Activated CD8-positive, alpha-beta T cell treated with anti-CD3 and anti-CD28 coated beads, Interleukin-2, amount 10 ng/mL, durations not matched to agents 7 days and 5 days (primary cell): Measurements from ENCODE around the gene C1orf94. TPM values are rescaled to one million over a fixed set of nuclear protein-coding genes. Genes with fewer than 3 reads are reported as not detected.
"Not testable (repeated sequence)": the region's sequence is repeated elsewhere in the genome, so short reads cannot be mapped to it uniquely, and the experiment has no call there.

Source experiments
- ATAC-seq: fragments of 150-1000 bp; cut with Tn5 transposase; one replicate; pipeline ENCODE4 v1.10.0; 2021; ENCODE audit warnings: moderate library complexity
- CTCF ChIA-PET: fragments of 350-600 bp; sonication (Branson Sonifier 250); formaldehyde crosslinking; loops from one replicate; lab custom pipeline; 2021; ENCODE audit warnings: antibody characterized with exemption; lab: Charles Lee
- POLR2A ChIA-PET: fragments of 350-600 bp; sonication (Branson Sonifier 250); formaldehyde crosslinking; loops from one replicate; lab custom pipeline; 2021; ENCODE audit warnings: antibody characterized with exemption; lab: Charles Lee
- DNase-seq: peaks from one replicate; pipeline ENCODE4 v3.0.0-alpha.2; 2020
- H3K27ac Mint-ChIP-seq: one replicate; pipeline ENCODE4 v1.8.0; 2021; ENCODE audit warnings: mild to moderate bottlenecking, mixed read lengths
- H3K27me3 Mint-ChIP-seq: one replicate; pipeline ENCODE4 v1.8.0; 2021; ENCODE audit warnings: low read depth, mixed read lengths
- H3K36me3 Mint-ChIP-seq: one replicate; pipeline ENCODE4 v1.8.0; 2021; ENCODE audit warnings: low read depth, mixed read lengths
- H3K4me1 Mint-ChIP-seq: one replicate; pipeline ENCODE4 v1.8.0; 2021; ENCODE audit warnings: low read depth, mixed read lengths
- H3K4me3 Mint-ChIP-seq: one replicate; pipeline ENCODE4 v1.8.0; 2021; ENCODE audit warnings: mild to moderate bottlenecking, mixed read lengths
- H3K9me3 Mint-ChIP-seq: one replicate; pipeline ENCODE4 v1.8.0; 2022; ENCODE audit warnings: mixed read lengths; ENCODE audit not compliant: insufficient read depth
- total RNA-seq, 2 experiments: library from RNA; stranded (reverse); gene quantifications; one replicate each; pipeline ENCODE4 v1.2.3, GENCODE V29; 2021

Gene C1orf94
- total RNA-seq, 2 experiments from 2014 or later, result not detected

GRCh38 chr1:34166625-34167361 lies 9.9 kb upstream of the C1orf94 start:
- ATAC-seq, result no peak
- Mint-ChIP-seq H3K27ac (no peak overlapping the region), H3K27me3 (peaks cover 58% of the 10 kb centered on the region), H3K9me3 (no peaks in the 10 kb centered on the region), H3K4me3 (no peak overlapping the region), H3K4me1 (peaks cover 12% of the 10 kb centered on the region), H3K36me3 (peaks cover 2% of the 10 kb centered on the region)
- no peak for DNase-seq
- ChIA-PET CTCF (no interaction called here), POLR2A (no interaction called here)

- no peak overlapping the region for H3K4me3 Mint-ChIP-seq
- POLR2A ChIA-PET, result no interaction called here
- CTCF ChIA-PET, result no interaction called here
- H3K4me1 Mint-ChIP-seq, result peaks cover 12% of the 10 kb centered on the region
- H3K27ac Mint-ChIP-seq, result no peak overlapping the region
- peaks cover 2% of the 10 kb centered on the region for H3K36me3 Mint-ChIP-seq
- no peaks in the 10 kb centered on the region for H3K9me3 Mint-ChIP-seq
- DNase-seq, result no peak
- ATAC-seq, result no peak
- peaks cover 54% of the 10 kb centered on the region for H3K27me3 Mint-ChIP-seq
Observed at GRCh38 chr1:34167389-34167788, 9.3 kb upstream of the C1orf94 start.

- DNase-seq (no peak), ATAC-seq (no peak)
- no peaks in the 10 kb centered on the region for H3K36me3 Mint-ChIP-seq
- peaks cover 22% of the 10 kb centered on the region for H3K27me3 Mint-ChIP-seq
- H3K4me1 Mint-ChIP-seq, result no peaks in the 10 kb centered on the region
- H3K4me3 Mint-ChIP-seq, result no peak overlapping the region
- POLR2A ChIA-PET, result no interaction called here
- H3K9me3 Mint-ChIP-seq, result no peaks in the 10 kb centered on the region
- no peak overlapping the region for H3K27ac Mint-ChIP-seq
- CTCF ChIA-PET, result no interaction called here
Observed at GRCh38 chr1:34175744-34176143, 963 bp upstream of the C1orf94 start.

GRCh38 chr1:34178072-34178471 lies 1.4 kb downstream of the C1orf94 start:
- Mint-ChIP-seq H3K27ac (no peak overlapping the region), H3K9me3 (no peaks in the 10 kb centered on the region), H3K4me3 (no peak overlapping the region), H3K27me3 (peaks cover 21% of the 10 kb centered on the region), H3K4me1 (no peaks in the 10 kb centered on the region), H3K36me3 (no peaks in the 10 kb centered on the region)
- ATAC-seq (no peak), DNase-seq (no peak)
- CTCF ChIA-PET, result no interaction called here
- POLR2A ChIA-PET, result no interaction called here

- POLR2A ChIA-PET, DNase-seq, ATAC-seq, H3K4me3 Mint-ChIP-seq, H3K4me1 Mint-ChIP-seq, CTCF ChIA-PET, H3K9me3 Mint-ChIP-seq, H3K27ac Mint-ChIP-seq, H3K36me3 Mint-ChIP-seq: not testable (repeated sequence)
- peaks cover 11% of the 10 kb centered on the region for H3K27me3 Mint-ChIP-seq
Observed at GRCh38 chr1:34183381-34183780, 6.7 kb downstream of the C1orf94 start.

GRCh38 chr1:34186741-34187494 lies 10.2 kb downstream of the C1orf94 start:
- CTCF ChIA-PET, result no interaction called here
- Mint-ChIP-seq H3K4me1 (no peaks in the 10 kb centered on the region), H3K27me3 (peaks cover 10% of the 10 kb centered on the region), H3K4me3 (no peak overlapping the region), H3K9me3 (peaks cover 7% of the 10 kb centered on the region), H3K27ac (no peak overlapping the region), H3K36me3 (no peaks in the 10 kb centered on the region)
- no peak for DNase-seq
- POLR2A ChIA-PET, result no interaction called here
- ATAC-seq, result no peak

GRCh38 chr1:34188418-34188817 lies 11.7 kb downstream of the C1orf94 start:
- no peak overlapping the region for H3K27ac Mint-ChIP-seq
- DNase-seq (no peak), ATAC-seq (no peak)
- no peak overlapping the region for H3K4me3 Mint-ChIP-seq
- H3K27me3 Mint-ChIP-seq, result peaks cover 10% of the 10 kb centered on the region
- peaks cover 7% of the 10 kb centered on the region for H3K9me3 Mint-ChIP-seq
- POLR2A ChIA-PET, result no interaction called here
- no peaks in the 10 kb centered on the region for H3K36me3 Mint-ChIP-seq
- CTCF ChIA-PET, result no interaction called here
- H3K4me1 Mint-ChIP-seq, result no peaks in the 10 kb centered on the region

GRCh38 chr1:34188985-34189384 lies 12.3 kb downstream of the C1orf94 start:
- ChIA-PET CTCF (no interaction called here), POLR2A (no interaction called here)
- DNase-seq, result no peak
- no peak overlapping the region for H3K4me3 Mint-ChIP-seq
- no peaks in the 10 kb centered on the region for H3K36me3 Mint-ChIP-seq
- H3K27ac Mint-ChIP-seq, result no peak overlapping the region
- H3K4me1 Mint-ChIP-seq, result no peaks in the 10 kb centered on the region
- ATAC-seq, result no peak
- H3K27me3 Mint-ChIP-seq, result peaks cover 10% of the 10 kb centered on the region
- H3K9me3 Mint-ChIP-seq, result peaks cover 7% of the 10 kb centered on the region

GRCh38 chr1:34190692-34191091 lies 14.0 kb downstream of the C1orf94 start:
- ChIA-PET POLR2A (interaction anchor here (1.1 kb wide), 1 partner anchor 8 kb away, joined by 3 read pairs; no protein-coding TSS in a partner anchor), CTCF (no interaction called here)
- no peak for DNase-seq
- Mint-ChIP-seq H3K4me3 (no peak overlapping the region), H3K36me3 (no peaks in the 10 kb centered on the region), H3K9me3 (peaks cover 7% of the 10 kb centered on the region), H3K27ac (no peak overlapping the region), H3K27me3 (peaks cover 7% of the 10 kb centered on the region), H3K4me1 (no peaks in the 10 kb centered on the region)
- ATAC-seq, result no peak

- H3K27me3 Mint-ChIP-seq, result peaks cover 7% of the 10 kb centered on the region
Observed at GRCh38 chr1:34192621-34193020, 15.9 kb downstream of the C1orf94 start.

GRCh38 chr1:34199927-34200326 lies 23.2 kb downstream of the C1orf94 start:
- H3K27me3 Mint-ChIP-seq, result no peaks in the 10 kb centered on the region
- DNase-seq (no peak), ATAC-seq (no peak)
- CTCF ChIA-PET, result no interaction called here
- no peak overlapping the region for H3K4me3 Mint-ChIP-seq
- no peaks in the 10 kb centered on the region for H3K4me1 Mint-ChIP-seq
- no peaks in the 10 kb centered on the region for H3K9me3 Mint-ChIP-seq
- POLR2A ChIA-PET, result no interaction called here
- no peak overlapping the region for H3K27ac Mint-ChIP-seq
- H3K36me3 Mint-ChIP-seq, result no peaks in the 10 kb centered on the region

More at GRCh38 chr1:34192621-34193020, 15.9 kb downstream of the C1orf94 start:
- DNase-seq (no peak), ATAC-seq (no peak)
- Mint-ChIP-seq H3K36me3 (no peaks in the 10 kb centered on the region), H3K27ac (no peak overlapping the region), H3K4me1 (no peaks in the 10 kb centered on the region), H3K4me3 (no peak overlapping the region), H3K9me3 (peaks cover 7% of the 10 kb centered on the region)
- CTCF ChIA-PET, result no interaction called here
- POLR2A ChIA-PET, result no interaction called here

GRCh38 chr1:34212673-34213072 lies 36.0 kb downstream of the C1orf94 start:
- CTCF ChIA-PET, result no interaction called here

More at GRCh38 chr1:34212673-34213072, 36.0 kb downstream of the C1orf94 start:
- DNase-seq (no peak), ATAC-seq (no peak)
- H3K9me3 Mint-ChIP-seq, result no peaks in the 10 kb centered on the region
- no peak overlapping the region for H3K27ac Mint-ChIP-seq
- POLR2A ChIA-PET, result no interaction called here
- H3K27me3 Mint-ChIP-seq, result no peaks in the 10 kb centered on the region
- H3K4me1 Mint-ChIP-seq, result no peaks in the 10 kb centered on the region
- no peak overlapping the region for H3K4me3 Mint-ChIP-seq
- H3K36me3 Mint-ChIP-seq, result no peaks in the 10 kb centered on the region
